Measurements from ENCODE around the gene TES. TPM values are rescaled to one million over a fixed set of nuclear protein-coding genes. Genes with fewer than 3 reads are reported as not detected.

Gene TES
- total and polyA plus RNA-seq, 9 of the 15 experiments (the other 6 are each of a cell fraction or from before 2014, with no cell fraction given) = 20.7 to 61.6 (median 53.8) TPM

GRCh38 chr7:116285252-116285651, 74.9 kb downstream of the TES start (continued):
- TF ChIP-seq, protein P1, sequence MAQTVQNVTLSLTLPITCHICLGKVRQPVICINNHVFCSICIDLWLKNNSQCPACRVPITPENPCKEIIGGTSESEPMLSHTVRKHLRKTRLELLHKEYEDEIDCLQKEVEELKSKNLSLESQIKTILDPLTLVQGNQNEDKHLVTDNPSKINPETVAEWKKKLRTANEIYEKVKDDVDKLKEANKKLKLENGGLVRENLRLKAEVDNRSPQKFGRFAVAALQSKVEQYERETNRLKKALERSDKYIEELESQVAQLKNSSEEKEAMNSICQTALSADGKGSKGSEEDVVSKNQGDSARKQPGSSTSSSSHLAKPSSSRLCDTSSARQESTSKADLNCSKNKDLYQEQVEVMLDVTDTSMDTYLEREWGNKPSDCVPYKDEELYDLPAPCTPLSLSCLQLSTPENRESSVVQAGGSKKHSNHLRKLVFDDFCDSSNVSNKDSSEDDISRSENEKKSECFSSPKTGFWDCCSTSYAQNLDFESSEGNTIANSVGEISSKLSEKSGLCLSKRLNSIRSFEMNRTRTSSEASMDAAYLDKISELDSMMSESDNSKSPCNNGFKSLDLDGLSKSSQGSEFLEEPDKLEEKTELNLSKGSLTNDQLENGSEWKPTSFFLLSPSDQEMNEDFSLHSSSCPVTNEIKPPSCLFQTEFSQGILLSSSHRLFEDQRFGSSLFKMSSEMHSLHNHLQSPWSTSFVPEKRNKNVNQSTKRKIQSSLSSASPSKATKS (CRISPR knock-in tag; IDR thresholded peaks at IDR 0.05) = no peak

DNA sequence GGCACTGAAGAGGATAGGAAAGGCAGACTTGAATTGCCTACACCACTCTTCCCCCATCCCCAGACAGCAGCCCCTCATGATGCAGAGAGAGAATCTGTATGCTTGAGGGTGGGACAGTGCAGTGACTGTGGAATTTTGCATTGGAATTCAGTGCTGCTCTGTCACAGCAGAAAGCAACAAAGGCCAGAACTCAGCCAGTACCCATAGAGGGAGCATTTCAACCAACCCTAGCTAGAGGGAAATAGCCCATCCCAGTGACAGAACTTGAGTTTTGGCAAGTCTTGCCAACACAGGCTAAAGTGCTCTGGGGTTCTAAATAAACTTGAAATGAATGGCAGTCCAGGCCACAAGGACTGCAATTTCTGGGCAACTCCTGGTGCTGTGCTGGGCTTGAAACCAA, 80.4 kb downstream of the TES start:
- H4K20me1 ChIP-seq (replicated peaks; ENCODE audit: control insufficient read depth, insufficient read depth, low read length) = no peaks in the 10 kb centered on the region
- H3K4me1 ChIP-seq (replicated peaks in 1 of 2; ENCODE audit: control insufficient read depth in 2 of 2, insufficient read depth in 2 of 2, low read length in 2 of 2) = no peaks in the 10 kb centered on the region
- no peaks in the 10 kb centered on the region for H3K79me2 ChIP-seq (ENCODE audit: control insufficient read depth, insufficient read depth, low read length)
- H3K27me3 ChIP-seq (ENCODE audit: control insufficient read depth in 2 of 2, insufficient read depth in 2 of 2, low read length in 2 of 2) = peaks cover 0 to 5% of the 10 kb centered on the region in 2 experiments; a peak in 1 of 5 replicates
- no peak for ATAC-seq
- in situ Hi-C loops (cut with MboI) (no loop called here), intact Hi-C loops (cut with micrococcal nuclease) (no loop called here)
- no peak overlapping the region for H2AFZ ChIP-seq (ENCODE audit: low read depth, low read length)
- H3K4me2 ChIP-seq (ENCODE audit: insufficient read depth, low read length) = no peak overlapping the region
- H3K36me3 ChIP-seq (ENCODE audit: control insufficient read depth, insufficient read depth, low read length) = no peaks in the 10 kb centered on the region
- H3K9me3 ChIP-seq (replicated peaks; ENCODE audit: control insufficient read depth, insufficient read depth, low read depth, low read length) = no peaks in the 10 kb centered on the region
- no peaks in the 10 kb centered on the region for H3K9me1 ChIP-seq (ENCODE audit: control insufficient read depth, insufficient read depth, low read length)
- FAIRE-seq = no peak
- CTCF ChIA-PET (ENCODE audit: low intra/inter-chr PET ratio) = no interaction called here
- no TSS peak for BruUV-seq (replicated peaks)
- no peak for DNase-seq (ENCODE audit: extremely low read depth in 1 of 4, low spot score in 3 of 4)
- H3K27ac ChIP-seq (ENCODE audit: extremely low read depth, low read depth, low read length) = no peak overlapping the region
- POLR2A ChIA-PET = interaction anchor here (0.6 kb wide), 1 partner anchor 36 kb away, joined by 4 read pairs; no protein-coding TSS in a partner anchor
- H3K9ac ChIP-seq (ENCODE audit: insufficient read depth in 1 of 2, low read depth in 2 of 2, low read length in 2 of 2) = no peak overlapping the region
- no peak overlapping the region for H3K4me3 ChIP-seq
- TF ChIP-seq EP300 (IDR thresholded peaks at IDR 0.05; ENCODE audit: low read length) (no peak), CSDE1 (IDR thresholded peaks at IDR 0.05) (no peak), TRIM28 (IDR thresholded peaks at IDR 0.05) (no peak), BRF1 (IDR thresholded peaks at IDR 0.05; ENCODE audit: borderline replicate concordance, extremely low read depth, insufficient read length) (no peak), CBX8 (IDR thresholded peaks at IDR 0.05; ENCODE audit: borderline replicate concordance, extremely low read depth, low read depth, low read length, poor library complexity, severe bottlenecking) (no peak), SAFB (IDR thresholded peaks at IDR 0.05; ENCODE audit: borderline replicate concordance, low read depth, low read length) (no peak), NUFIP1 (IDR thresholded peaks at IDR 0.05; ENCODE audit: partially characterized antibody) (no peak), L3MBTL2 (IDR thresholded peaks at IDR 0.05) (no peak), CUX1 (CRISPR knock-in tag; IDR thresholded peaks at IDR 0.05) (no peak), NCOA2 (IDR thresholded peaks at IDR 0.05; ENCODE audit: partially characterized antibody in 2 of 2) (no peak), HNRNPL (IDR thresholded peaks at IDR 0.05; ENCODE audit: low read depth, low read length) (no peak)
- TF ChIP-seq, protein P2, sequence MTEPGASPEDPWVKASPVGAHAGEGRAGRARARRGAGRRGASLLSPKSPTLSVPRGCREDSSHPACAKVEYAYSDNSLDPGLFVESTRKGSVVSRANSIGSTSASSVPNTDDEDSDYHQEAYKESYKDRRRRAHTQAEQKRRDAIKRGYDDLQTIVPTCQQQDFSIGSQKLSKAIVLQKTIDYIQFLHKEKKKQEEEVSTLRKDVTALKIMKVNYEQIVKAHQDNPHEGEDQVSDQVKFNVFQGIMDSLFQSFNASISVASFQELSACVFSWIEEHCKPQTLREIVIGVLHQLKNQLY (CRISPR knock-in tag; conservative IDR thresholded peaks at IDR 0.05) = no peak

Measured in K562 (cell line).